GM21526 (cell line): ENCODE data around the gene FAM118B.

ENCODE experiments used
- ATAC-seq: cut with Tn5 transposase; IDR thresholded peaks from one replicate; pipeline ENCODE4 v1.9.1; 2021; ENCODE audit warnings: moderate library complexity; ENCODE audit not compliant: unreplicated experiment, low FRiP score

FAM118B gene

DNA sequence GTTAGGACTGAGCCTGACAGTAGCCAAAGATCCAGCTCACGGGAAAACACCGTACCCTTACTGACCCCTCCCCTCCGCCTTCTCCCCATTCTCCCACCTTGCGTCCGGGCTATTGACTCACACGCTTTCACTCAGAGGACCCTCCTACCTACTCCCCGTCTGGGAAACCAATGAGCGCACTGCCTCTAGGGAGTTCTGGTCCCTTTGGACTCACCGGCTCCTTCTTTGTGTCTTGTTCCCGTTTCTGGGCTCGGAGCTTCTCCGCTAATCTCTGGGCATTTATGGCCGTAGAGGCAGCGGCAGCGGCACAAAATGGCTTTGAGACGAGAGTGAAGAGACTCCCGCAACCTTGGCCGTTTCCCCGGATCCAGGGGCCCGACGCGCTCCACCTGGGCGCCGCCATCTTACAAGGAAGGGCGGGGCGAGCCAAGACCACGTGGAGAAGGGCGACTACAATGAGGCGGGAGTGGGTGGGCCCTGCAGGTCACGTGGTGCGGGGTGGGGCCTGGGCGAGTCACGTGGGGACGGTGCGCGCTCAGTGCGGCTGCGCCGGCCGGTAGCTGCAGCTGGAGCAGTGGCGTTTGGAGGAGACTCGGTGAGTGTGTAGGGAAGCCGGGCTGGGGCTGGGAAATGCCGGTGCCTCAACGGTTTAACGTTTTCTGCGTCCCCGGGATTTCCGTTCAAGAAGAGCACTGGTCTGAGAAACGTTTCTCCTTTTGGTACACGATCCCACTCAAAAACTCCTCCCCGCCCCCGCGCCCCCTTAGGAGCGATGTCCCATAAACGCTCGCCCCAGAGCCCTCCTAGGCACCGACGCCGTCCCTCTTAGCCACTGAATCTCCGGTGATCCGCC lies at the start of gene FAM118B, which contains the start of gene RPUSD4:
Gene FAM118B (plus strand): TSS at position 547 of the 853 bp plus-strand sequence. CDS start 23,220 bp downstream, outside the sequence.
Gene RPUSD4 (minus strand): TSS at position 415 of the 853 bp plus-strand sequence. CDS start 12 bp downstream, at position 403.
- ATAC-seq = peak; percentile 91

DNA sequence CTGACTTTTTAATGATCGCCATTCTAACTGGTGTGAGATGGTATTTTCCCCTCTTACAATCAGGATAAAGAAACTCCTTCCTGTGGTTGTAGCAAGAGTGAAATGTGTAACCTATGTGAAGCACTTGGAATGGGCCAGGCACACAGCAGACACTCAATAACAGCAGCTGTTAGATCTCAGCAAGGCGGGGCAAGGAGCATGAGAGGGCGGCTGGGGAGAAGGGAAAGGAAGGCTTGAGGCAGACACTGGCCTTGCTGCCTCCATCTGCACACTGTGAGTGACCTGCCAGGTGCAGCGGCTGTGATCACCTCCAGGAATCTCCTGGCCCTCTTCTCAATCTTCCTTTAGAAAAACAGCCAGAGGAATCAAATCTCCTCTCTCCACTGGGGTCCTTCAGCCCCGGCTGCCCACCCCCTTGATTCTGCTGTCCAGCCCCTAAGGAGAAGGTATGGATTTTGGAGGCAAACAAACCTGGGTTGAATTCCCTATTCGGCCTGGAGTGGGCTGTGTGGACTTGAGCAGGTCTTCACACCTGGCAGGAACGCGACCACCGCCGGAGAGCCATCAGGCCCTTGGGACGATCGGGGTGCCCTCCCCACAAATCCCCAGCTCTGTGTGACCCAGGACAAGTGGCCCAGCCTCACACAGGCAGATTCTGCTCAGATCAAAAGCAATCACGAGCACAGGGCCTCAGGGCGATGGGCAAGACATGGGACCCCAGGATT lies 49.1 kb upstream of the FAM118B start:
- ATAC-seq = no peak

DNA sequence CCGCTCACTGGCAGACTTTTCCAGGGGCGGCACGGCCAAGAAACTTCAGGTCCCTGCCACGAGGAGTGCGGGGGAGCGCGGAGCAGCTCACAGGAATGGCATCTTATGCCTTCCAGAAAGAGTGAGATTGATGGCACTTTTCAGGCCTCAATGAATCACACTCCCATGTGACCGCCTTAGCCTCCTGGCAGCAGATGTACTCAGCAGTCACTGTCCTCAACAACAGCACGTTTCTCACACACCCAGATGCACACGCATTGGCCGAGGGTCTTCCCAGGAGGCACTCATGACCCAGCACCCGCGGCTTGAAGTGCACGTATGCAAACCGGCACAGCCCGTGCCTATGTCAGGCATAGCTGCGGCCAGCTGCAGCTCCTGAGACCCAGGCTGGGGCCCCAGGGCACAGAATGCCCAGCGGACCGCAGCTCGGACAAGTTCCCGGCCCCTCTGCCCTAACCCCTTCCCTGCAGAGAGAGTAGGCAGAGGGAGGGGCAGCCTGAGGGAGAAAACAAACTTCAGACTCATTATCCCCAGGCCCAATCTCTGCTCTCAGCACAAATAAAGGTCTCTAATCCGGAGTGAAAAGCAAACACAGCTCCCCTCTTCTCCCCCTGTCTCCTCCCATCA lies 48.4 kb upstream of the FAM118B start:
- no peak for ATAC-seq

DNA sequence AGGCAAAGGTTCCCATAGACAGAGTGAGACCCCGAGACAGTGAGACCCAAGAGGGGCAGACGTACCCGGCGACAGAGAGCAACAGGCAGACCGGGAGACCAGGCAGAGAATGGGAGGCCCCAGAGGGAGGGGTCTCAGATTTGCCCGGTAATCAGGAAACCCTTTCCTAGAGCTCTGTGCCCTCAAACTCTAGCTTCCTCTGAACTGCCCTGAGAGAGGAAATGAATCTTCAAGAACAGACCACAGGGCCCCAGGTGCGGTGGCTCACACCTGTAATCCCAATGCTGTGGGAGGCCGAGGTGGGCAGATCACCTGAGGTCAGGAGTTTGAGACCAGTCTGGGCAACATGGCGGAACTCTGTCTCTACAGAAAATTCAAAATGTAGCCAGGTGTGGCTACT lies 47.8 kb upstream of the FAM118B start:
- ATAC-seq = no peak

DNA sequence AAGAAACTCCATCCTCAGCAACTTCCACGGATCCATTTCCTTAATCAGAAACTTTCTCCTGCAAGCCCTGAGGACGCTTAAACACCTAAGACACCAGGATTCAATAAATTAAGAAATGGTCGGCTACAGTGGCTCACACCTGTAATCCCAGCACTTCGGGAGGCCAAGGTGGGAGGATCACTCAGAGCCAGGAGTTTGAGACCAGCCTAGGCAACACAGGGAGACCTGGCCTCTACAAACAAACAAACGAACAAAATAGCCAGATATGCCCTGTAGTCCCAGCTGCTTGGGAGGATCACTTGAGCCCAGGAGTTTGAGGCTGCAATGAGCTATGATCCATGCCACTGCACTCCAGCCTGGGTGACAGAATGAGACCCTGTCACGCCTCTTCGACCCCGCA lies 46.8 kb upstream of the FAM118B start:
- ATAC-seq = no peak

DNA sequence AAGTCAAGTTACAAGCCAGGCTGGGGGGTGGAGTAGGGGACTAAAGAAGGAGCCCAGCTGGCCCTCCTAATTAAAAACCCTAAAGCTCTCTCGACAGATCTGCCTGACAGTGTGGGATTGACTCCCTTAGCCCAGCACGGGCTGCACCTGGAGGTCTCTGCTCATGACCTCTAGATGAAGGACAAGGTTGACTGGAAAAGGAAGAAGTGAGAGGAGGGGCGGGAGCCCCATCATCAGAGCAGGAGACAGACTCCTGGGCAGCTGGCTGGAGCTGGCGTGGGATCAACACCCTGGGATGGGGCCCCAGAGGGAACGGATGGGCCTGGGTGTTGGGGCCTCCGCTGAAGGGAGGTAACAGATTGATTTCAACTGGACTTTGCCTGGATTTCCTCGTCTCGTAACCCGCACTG lies 46.3 kb upstream of the FAM118B start:
- ATAC-seq = no peak

DNA sequence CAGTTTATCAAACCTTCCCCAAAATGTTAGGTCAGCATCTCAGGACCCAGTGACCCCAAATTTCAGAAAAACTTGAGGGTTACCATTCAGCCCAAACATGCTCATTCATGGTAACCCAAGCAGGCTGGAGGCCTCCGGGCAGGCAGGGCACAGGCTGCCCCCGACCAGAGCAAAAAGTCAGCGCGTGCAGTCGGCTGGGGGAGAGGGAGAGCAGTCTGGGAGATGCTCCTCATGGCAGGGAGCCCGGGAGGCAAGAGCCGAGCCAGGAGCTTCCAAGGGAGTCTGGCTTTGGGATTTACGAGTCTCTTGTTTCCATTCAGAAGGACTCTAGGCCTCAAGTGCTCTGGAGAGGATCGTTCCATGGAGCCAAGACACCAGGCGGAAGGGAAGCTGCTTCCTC lies 45.8 kb upstream of the FAM118B start:
- ATAC-seq = no peak

DNA sequence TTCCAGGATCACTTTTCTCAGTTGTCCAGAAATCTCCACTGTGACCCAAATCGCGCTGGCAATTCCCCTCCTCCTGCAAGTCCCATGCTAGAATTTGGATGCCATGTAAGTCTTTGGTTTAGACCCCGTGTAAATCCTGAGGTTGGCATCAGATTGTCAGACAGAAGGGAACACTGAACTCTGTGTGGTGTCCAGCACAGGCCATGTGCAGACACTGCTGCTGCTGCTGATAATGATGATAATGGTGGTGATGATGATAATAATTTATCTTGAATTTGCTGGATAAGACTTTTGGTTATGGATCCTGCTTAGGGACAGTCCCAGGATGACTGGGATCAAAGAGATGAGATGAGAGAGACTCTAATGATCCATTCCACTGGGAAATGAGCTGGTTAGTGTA lies 45.2 kb upstream of the FAM118B start:
- no peak for ATAC-seq

DNA sequence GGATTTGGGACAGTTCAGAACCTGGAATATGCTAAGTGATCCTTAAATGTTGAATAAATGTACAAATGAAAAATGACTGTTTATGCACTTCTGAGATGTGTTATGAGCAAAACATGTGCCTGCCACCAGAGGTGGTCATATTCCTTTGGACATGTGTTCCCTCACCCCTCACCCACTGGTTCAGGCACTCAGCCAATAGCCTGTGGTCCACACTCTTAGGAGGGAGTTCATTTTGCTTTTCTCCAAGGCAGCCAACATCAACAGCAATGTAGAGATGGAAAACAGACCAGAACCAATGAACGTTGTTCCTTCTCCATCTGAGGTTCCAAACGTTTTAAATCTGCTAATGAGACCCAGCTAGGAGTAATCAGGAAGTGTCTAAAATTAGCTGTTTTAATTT lies 44.1 kb upstream of the FAM118B start:
- ATAC-seq = no peak

DNA sequence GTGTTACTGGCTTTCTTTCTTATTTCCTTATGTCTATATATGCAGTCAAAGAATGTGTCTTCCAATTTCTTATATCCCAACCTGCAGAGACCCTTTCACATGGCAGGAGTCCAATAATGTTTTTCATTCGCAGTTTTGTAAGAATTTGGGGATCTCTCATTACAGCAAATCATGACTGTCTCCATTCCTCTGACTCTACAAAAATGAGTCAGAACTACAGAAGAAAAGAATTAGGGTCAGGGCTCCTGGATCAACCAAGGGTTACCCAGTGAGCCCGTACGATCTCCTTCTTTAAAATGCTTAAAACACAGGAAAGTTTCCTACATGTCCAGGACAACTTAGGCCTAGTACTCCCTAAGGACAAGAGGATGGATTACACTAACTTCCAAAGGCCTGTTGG lies 42.3 kb upstream of the FAM118B start:
- ATAC-seq = no peak

DNA sequence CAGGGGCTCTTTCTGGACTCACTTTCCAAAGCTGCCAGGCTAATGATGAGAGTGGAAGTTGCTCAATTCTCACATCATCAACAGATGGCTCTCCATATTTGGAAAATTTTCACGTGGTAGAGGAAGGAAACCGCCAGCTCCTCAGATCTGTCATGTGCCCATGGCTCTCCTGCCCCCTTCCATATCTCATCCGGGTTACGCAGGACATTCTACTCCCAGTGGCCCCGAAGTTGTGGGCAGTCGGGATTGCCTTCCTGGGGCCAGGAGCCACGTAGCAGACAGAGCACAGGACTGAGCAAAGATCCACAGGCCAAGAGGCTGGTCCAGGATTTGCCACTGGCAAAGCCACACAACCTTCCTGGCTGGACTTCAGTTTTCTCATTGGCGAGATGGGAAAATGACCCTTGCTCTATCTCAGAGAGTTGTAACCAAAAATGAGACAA lies 39.0 kb upstream of the FAM118B start:
- ATAC-seq = no peak

DNA sequence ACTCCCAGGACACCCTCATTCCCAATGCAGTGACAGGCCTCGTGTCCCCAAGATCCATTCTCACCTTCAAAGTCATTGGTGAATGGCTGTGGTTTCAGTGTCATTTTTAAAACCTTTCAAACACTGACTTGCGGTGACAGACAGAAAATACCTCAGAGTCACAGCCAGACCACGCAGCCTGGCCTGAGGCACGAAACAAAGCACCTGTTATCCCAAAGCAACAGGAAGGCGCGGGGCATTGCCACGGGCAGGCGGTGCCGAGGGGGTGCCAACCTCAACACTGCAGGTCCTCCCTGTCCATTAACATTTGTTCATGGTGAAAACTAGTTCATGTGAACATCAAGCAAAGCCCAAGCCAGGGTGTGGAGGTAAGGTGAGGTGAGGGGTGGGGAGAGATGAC lies 38.3 kb upstream of the FAM118B start:
- no peak for ATAC-seq

DNA sequence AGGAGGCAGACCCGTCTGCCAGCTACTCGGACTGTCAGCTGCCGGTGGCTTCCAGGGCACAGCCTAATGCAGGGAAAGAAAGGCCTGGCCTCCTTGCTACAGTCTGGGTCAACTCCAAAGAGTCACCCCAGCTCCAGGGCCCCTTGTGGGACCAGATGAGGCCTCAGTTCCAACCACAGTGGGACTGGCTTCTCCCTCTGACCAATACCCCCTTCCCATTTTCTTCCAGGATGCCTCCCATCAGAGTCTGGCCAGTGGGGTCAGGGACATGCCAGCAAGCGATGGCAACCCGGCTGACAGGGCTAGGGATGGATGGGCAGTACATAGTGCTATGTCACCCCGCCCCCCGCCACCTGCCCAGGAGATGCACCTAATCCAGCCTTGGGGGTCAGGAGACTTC lies 36.8 kb upstream of the FAM118B start:
- no peak for ATAC-seq

DNA sequence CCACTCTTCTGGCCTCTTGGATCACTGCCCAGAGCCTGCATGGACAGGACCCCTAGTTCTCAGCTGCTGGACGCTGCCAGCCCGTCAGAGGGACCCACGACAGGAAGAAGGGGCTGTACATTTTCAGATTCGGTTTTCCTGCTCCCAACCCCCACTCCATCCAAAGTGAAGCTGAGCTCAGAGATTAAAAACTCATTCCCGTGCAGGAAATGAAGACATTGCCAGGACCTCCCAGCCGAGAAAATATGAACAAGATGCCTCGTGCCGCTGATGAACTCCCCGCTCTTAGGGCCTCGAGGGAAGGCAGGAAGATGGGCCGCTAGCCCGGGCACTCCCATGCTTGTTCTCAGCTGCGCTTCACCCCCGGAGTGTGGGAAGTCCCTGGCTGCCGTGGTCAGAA lies 36.2 kb upstream of the FAM118B start:
- ATAC-seq = no peak

DNA sequence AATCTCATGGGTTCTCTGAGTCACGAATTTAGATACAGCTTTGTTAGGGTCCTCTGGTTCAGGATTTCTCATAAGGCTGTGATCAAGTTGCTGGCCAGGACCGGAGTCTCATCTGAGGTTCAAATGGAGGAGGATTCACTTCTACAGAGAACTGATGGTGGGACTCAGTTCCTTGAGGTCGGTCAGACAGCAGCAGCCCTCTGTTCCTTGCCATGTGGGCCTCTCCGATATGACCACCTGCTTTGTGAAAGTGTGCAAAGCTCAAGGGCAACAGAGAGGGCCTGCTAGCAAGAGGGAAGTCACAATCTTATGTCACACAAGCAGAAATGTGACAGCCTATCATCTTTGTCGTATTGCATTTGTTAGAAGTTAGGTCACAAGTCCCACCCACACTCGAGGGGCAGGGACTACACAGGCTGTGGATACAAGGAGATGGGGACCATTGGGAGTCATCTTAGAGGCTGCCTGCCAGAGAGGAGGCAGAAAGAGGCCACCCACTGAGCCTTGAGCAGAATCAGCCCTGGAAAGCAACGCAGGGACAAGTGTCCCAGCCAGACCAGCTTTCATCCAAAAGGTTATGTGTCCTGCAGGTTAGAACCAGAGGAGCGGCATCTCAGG lies 34.6 kb upstream of the FAM118B start:
- ATAC-seq = no peak

DNA sequence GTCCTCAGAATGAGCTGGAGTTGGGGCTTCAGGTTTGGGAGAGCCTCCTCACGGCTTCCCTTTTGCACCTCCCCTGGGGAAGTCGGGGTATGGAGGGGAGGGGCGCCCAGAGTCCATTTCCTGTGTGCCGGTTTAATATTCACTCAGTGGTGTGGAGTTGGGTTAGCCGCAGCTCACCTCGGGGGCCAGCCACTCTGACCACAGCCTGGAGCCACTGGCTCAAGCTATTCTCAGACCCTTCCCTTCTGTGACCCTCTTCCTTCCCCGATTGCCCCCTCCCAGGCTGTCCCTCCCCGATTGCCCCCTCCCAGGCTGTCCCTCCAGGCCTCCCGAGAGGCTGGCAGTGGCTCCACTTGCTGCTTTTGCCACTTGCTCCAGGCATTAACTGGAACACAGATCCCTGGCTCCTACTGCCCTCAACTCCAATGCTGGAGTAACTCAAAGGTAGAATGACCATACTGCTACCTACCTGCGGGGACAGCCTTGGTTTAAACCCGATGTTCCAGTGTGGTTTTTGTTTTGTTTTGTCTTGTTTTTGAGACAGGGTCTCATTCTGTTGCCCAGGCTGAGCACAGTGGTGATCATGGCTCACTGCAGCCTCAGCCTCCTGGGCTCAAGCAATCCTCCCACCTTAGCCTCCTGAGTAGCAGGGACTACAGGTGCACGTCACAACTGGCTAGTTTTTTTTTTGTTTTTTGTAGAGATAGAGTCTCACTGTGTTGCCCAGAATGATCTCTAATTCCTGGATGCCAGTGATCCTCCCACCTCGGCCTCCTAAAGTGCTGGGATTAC lies 29.4 kb upstream of the FAM118B start:
- no peak for ATAC-seq

DNA sequence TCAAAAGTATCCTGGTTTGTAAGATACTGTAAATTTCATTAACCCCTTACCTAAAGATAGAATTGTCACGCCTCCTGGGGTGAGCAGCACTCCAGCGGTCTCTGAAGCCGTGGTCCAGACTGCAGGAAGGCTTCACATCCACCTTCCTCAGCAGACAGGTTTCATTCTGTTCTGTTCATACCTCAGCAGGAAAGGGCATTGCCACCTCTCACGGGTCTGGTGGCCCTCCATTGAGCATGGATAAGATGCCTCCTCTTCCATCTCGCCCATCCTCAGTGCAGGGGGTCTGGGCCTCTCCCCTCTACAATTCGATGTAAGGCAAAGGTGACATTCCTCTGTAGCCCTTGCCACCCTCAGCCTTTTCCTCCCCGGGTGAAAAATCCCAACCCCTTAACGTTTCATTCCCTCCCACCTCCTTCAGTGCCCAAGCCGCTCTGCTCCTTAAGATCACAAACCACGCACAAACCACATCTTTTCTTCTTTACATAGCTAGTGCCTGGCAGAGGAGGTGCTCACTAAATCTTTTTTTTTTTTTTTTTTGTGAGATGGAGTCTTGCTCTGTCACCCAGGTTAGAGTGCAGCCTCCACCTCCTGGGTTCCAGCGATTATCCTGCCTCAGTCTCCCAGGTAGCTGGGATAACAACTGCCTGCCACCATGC lies 28.7 kb upstream of the FAM118B start:
- ATAC-seq = no peak

DNA sequence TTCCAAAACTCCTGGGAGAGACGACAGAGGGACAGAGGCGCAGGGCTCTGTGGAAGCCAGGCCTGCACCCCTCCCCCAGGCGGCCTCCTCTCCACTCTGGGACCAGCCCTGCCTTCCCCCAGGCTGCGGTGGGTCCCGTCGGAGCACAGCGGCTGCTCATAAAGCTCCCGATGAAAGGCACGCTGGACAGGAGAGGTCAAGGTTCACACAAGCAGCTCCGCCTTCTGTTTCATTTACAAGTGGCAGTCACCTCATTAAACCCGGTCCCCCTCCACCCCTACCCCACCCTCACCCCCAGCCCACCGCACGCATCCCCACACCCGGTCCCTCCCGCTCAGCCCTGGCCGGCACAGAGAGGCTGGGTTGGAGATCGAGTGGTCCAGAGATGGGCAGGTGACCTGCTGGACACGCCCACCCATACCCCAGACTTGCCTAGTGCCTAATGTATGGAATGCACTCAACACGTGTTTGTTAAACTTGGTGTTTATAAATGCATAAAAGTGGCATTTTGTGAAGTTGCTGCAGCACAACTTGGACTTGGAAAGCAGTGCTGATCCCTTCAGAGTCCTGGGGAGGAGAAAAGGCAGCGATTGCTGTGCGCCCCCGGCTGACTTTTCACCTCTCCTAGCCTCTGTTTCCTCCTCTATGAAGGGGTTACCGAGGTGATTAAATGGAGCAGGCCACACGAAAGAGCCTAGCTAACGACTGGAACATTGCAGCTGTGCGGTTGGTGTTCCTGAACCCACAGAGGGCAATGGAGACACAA lies 26.1 kb upstream of the FAM118B start:
- ATAC-seq = no peak
